Measurements from ENCODE around the gene S100A7.

S100A7 gene

GRCh38 chr1:153485863-153486262, 25.4 kb upstream of the S100A7 start:
- TF ChIP-seq, protein P1, sequence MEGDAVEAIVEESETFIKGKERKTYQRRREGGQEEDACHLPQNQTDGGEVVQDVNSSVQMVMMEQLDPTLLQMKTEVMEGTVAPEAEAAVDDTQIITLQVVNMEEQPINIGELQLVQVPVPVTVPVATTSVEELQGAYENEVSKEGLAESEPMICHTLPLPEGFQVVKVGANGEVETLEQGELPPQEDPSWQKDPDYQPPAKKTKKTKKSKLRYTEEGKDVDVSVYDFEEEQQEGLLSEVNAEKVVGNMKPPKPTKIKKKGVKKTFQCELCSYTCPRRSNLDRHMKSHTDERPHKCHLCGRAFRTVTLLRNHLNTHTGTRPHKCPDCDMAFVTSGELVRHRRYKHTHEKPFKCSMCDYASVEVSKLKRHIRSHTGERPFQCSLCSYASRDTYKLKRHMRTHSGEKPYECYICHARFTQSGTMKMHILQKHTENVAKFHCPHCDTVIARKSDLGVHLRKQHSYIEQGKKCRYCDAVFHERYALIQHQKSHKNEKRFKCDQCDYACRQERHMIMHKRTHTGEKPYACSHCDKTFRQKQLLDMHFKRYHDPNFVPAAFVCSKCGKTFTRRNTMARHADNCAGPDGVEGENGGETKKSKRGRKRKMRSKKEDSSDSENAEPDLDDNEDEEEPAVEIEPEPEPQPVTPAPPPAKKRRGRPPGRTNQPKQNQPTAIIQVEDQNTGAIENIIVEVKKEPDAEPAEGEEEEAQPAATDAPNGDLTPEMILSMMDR (IDR thresholded peaks at IDR 0.05), result no peak
- Histone ChIP-seq H3K4me3 (ENCODE audit: low read depth in 1 of 2, low read length in 1 of 2) (no peak overlapping the region), H3K36me3 (no peaks in the 10 kb centered on the region), H3K9me3 (no peaks in the 10 kb centered on the region), H3K27ac (no peak overlapping the region), H3K27me3 (peaks cover 54% of the 10 kb centered on the region), H3K4me1 (ENCODE audit: control insufficient read depth in 1 of 2, insufficient read depth in 1 of 2, low read depth in 1 of 2, low read length in 1 of 2) (peaks cover 4 to 6% of the 10 kb centered on the region in 2 experiments)

DNA sequence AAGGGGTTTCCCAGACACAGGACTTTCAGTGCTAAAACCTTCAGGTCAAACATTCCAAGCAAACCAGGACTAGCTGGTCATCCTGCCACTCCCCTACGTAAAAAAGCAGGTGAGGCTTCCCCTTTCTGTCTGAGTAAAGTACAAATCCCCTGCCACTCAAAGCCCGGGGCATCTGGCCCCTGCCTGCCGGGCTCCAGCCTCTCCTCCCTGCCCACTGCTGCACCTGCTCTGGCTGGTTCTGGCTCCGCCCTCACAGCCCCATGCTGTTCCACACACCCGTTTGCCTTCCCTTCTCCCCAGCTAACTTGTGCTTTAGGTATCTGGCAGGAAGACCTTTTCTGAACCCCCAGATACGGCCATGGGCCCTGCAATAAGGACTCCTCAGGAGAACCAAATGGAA, 23.3 kb upstream of the S100A7 start:
- TF ChIP-seq, protein P1 (IDR thresholded peaks at IDR 0.05), result no peak
- no peaks in the 10 kb centered on the region for H3K36me3 ChIP-seq
- H3K4me3 ChIP-seq (ENCODE audit: low read depth in 1 of 2, low read length in 1 of 2), result no peak overlapping the region
- no peaks in the 10 kb centered on the region for H3K4me1 ChIP-seq (ENCODE audit: control insufficient read depth in 1 of 2, insufficient read depth in 1 of 2, low read depth in 1 of 2, low read length in 1 of 2)
- no peak overlapping the region for H3K27ac ChIP-seq
- peaks cover 67% of the 10 kb centered on the region for H3K27me3 ChIP-seq
- H3K9me3 ChIP-seq, result no peaks in the 10 kb centered on the region

GRCh38 chr1:153481124-153481523, 20.7 kb upstream of the S100A7 start:
- H3K36me3 ChIP-seq, result no peaks in the 10 kb centered on the region
- no peaks in the 10 kb centered on the region for H3K9me3 ChIP-seq
- H3K27ac ChIP-seq, result no peak overlapping the region
- H3K27me3 ChIP-seq, result peaks cover 72% of the 10 kb centered on the region
- TF ChIP-seq, protein P1 (IDR thresholded peaks at IDR 0.05), result no peak
- H3K4me3 ChIP-seq (ENCODE audit: low read depth in 1 of 2, low read length in 1 of 2), result no peak overlapping the region
- H3K4me1 ChIP-seq (ENCODE audit: control insufficient read depth in 1 of 2, insufficient read depth in 1 of 2, low read depth in 1 of 2, low read length in 1 of 2), result no peaks in the 10 kb centered on the region

GRCh38 chr1:153478692-153479618, 18.5 kb upstream of the S100A7 start:
- Histone ChIP-seq H3K27me3 (peaks cover 58% of the 10 kb centered on the region), H3K4me3 (ENCODE audit: low read depth in 1 of 2, low read length in 1 of 2) (no peak overlapping the region), H3K36me3 (no peaks in the 10 kb centered on the region), H3K9me3 (no peaks in the 10 kb centered on the region), H3K27ac (no peak overlapping the region), H3K4me1 (ENCODE audit: control insufficient read depth in 1 of 2, insufficient read depth in 1 of 2, low read depth in 1 of 2, low read length in 1 of 2) (no peaks in the 10 kb centered on the region)
- TF ChIP-seq, protein P1 (IDR thresholded peaks at IDR 0.05), result no peak

GRCh38 chr1:153478047-153478691, 17.7 kb upstream of the S100A7 start:
- Histone ChIP-seq H3K4me1 (ENCODE audit: control insufficient read depth in 1 of 2, insufficient read depth in 1 of 2, low read depth in 1 of 2, low read length in 1 of 2) (no peaks in the 10 kb centered on the region), H3K9me3 (peaks cover 2% of the 10 kb centered on the region), H3K27ac (no peak overlapping the region), H3K27me3 (peaks cover 50% of the 10 kb centered on the region), H3K4me3 (ENCODE audit: low read depth in 1 of 2, low read length in 1 of 2) (no peak overlapping the region), H3K36me3 (no peaks in the 10 kb centered on the region)
- TF ChIP-seq, protein P1 (IDR thresholded peaks at IDR 0.05), result no peak

All from neutrophil (primary cell).